ENCODE measurements around the gene IL17B. TPM values are rescaled to one million over a fixed set of nuclear protein-coding genes. Genes with fewer than 3 reads are reported as not detected.

The IL17B gene
- total and polyA plus RNA-seq, 2 of the 13 experiments (the other 11 are each of a cell fraction or from before 2014, with no cell fraction given): 0.29 to 2.6 TPM

DNA sequence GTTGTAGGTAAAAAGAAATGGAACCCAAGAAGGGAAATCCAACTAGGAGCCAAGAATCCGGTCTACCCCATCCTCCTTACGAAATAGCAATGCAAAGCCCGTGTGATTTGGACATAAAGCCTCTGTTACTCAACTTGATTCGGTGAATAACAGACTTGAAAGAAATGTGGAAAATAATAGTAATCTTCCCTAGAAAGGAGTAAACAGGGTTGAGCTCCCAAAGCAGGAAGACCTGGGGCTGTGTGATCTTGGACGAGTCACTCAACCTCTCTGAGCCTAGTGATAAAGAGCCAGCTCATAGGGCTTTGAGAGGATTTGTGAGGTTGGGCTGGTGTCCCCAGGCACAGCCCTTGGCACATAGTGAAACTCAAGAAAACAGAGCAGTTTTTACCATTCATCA lies 42.7 kb upstream of the IL17B start:
- Histone ChIP-seq H3K27me3 (ENCODE audit: control insufficient read depth in 1 of 2, insufficient read depth in 2 of 2, low read length in 2 of 2) (0 out of 5 replicates have a peak, but pooled peaks cover 0 to 3% of the 10 kb centered on the region in 2 experiments), H2AFZ (ENCODE audit: low read length) (no peak overlapping the region), H3K4me2 (ENCODE audit: low read depth, low read length) (peak overlapping the region; percentile 89; the same call in 1 of the 2 replicates), H3K9ac (ENCODE audit: insufficient read depth, low read depth, low read length) (no peak overlapping the region), H3K36me3 (replicated peaks in 1 of 2; ENCODE audit: control insufficient read depth in 1 of 2, insufficient read depth in 2 of 2, low read length in 2 of 2) (no peaks in the 10 kb centered on the region), H3K27ac (ENCODE audit: extremely low read length, insufficient read depth, low read length) (no peak overlapping the region), H3K79me2 (ENCODE audit: insufficient read depth, low read length) (no peaks in the 10 kb centered on the region), H3K4me3 (replicated peaks in 1 of 3; ENCODE audit: insufficient read depth in 1 of 3, low read depth in 2 of 3, low read length in 3 of 3) (no peak overlapping the region), H3K9me3 (ENCODE audit: low read length) (no peaks in the 10 kb centered on the region), H4K20me1 (ENCODE audit: insufficient read depth, low read length) (no peaks in the 10 kb centered on the region), H3K4me1 (ENCODE audit: insufficient read depth, low read length) (peaks cover 87% of the 10 kb centered on the region)
- in situ Hi-C loops (cut with HindIII; ENCODE audit: extremely low pct_ligation_motif_present, low pct_unique_long_range_greater_than_20kb) (no loop called here), intact Hi-C loops (cut with micrococcal nuclease; ENCODE audit: unreplicated experiment) (no loop called here)
- no TSS peak for BruUV-seq (replicated peaks)
- DNase-seq (ENCODE audit: low spot score): no peak
- ChIA-PET POLR2A (no interaction called here), CTCF (ENCODE audit: low intra/inter-chr PET ratio, low total read pairs) (no interaction called here)
- no peak for FAIRE-seq
- ATAC-seq: no peak
- WGBS (ENCODE audit: low lambda C conversion rate): 52% methylated on average over 5 of the region's 5 CpGs
- TF ChIP-seq SRSF4 (IDR thresholded peaks at IDR 0.05; ENCODE audit: low read depth, low read length, poor library complexity, severe bottlenecking) (no peak), NKX3-1 (CRISPR knock-in tag; IDR thresholded peaks at IDR 0.05) (no peak), ZIK1 (CRISPR knock-in tag; IDR thresholded peaks at IDR 0.05; ENCODE audit: borderline replicate concordance, low read depth) (no peak), ZNF709 (CRISPR knock-in tag; IDR thresholded peaks at IDR 0.05) (0 out of 2 replicates have a peak, but pooled peaks have one; percentile 17), ZSCAN30 (CRISPR knock-in tag; IDR thresholded peaks at IDR 0.05) (no peak), ZFP36L2 (CRISPR knock-in tag; IDR thresholded peaks at IDR 0.05) (no peak), TBX3 (IDR thresholded peaks at IDR 0.05; ENCODE audit: borderline replicate concordance) (no peak), ZMYM3 (CRISPR knock-in tag; IDR thresholded peaks at IDR 0.05) (peak; percentile 24; the same call in 1 of the 2 replicates), AGO1 (IDR thresholded peaks at IDR 0.05; ENCODE audit: low read depth, low read length, poor library complexity, severe bottlenecking) (no peak), ZSCAN21 (CRISPR knock-in tag; IDR thresholded peaks at IDR 0.05; ENCODE audit: borderline replicate concordance) (no peak), DNMT3B (CRISPR knock-in tag; conservative IDR thresholded peaks at IDR 0.05) (no peak), ZSCAN25 (CRISPR knock-in tag; IDR thresholded peaks at IDR 0.05) (no peak), CCDC6 (CRISPR knock-in tag; IDR thresholded peaks at IDR 0.05) (no peak), HNRNPLL (IDR thresholded peaks at IDR 0.05; ENCODE audit: low read depth, low read length, poor library complexity, severe bottlenecking) (no peak), ZNF350 (CRISPR knock-in tag; IDR thresholded peaks at IDR 0.05; ENCODE audit: borderline replicate concordance, low read depth) (no peak), BRD4 (CRISPR knock-in tag; IDR thresholded peaks at IDR 0.05) (no peak), ZNF768 (CRISPR knock-in tag; IDR thresholded peaks at IDR 0.05) (peak; percentile 93), HES4 (CRISPR knock-in tag; IDR thresholded peaks at IDR 0.05; ENCODE audit: borderline replicate concordance) (no peak), YEATS4 (CRISPR knock-in tag; IDR thresholded peaks at IDR 0.05; ENCODE audit: borderline replicate concordance) (no peak), ZNF160 (CRISPR knock-in tag; IDR thresholded peaks at IDR 0.05) (no peak)
- TF ChIP-seq, protein P1, sequence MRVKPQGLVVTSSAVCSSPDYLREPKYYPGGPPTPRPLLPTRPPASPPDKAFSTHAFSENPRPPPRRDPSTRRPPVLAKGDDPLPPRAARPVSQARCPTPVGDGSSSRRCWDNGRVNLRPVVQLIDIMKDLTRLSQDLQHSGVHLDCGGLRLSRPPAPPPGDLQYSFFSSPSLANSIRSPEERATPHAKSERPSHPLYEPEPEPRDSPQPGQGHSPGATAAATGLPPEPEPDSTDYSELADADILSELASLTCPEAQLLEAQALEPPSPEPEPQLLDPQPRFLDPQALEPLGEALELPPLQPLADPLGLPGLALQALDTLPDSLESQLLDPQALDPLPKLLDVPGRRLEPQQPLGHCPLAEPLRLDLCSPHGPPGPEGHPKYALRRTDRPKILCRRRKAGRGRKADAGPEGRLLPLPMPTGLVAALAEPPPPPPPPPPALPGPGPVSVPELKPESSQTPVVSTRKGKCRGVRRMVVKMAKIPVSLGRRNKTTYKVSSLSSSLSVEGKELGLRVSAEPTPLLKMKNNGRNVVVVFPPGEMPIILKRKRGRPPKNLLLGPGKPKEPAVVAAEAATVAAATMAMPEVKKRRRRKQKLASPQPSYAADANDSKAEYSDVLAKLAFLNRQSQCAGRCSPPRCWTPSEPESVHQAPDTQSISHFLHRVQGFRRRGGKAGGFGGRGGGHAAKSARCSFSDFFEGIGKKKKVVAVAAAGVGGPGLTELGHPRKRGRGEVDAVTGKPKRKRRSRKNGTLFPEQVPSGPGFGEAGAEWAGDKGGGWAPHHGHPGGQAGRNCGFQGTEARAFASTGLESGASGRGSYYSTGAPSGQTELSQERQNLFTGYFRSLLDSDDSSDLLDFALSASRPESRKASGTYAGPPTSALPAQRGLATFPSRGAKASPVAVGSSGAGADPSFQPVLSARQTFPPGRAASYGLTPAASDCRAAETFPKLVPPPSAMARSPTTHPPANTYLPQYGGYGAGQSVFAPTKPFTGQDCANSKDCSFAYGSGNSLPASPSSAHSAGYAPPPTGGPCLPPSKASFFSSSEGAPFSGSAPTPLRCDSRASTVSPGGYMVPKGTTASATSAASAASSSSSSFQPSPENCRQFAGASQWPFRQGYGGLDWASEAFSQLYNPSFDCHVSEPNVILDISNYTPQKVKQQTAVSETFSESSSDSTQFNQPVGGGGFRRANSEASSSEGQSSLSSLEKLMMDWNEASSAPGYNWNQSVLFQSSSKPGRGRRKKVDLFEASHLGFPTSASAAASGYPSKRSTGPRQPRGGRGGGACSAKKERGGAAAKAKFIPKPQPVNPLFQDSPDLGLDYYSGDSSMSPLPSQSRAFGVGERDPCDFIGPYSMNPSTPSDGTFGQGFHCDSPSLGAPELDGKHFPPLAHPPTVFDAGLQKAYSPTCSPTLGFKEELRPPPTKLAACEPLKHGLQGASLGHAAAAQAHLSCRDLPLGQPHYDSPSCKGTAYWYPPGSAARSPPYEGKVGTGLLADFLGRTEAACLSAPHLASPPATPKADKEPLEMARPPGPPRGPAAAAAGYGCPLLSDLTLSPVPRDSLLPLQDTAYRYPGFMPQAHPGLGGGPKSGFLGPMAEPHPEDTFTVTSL (CRISPR knock-in tag; IDR thresholded peaks at IDR 0.05; ENCODE audit: borderline replicate concordance): no peak
